Activated B cell treated with CpG ODN at 0.5 μM for 24 hours (primary cell): ENCODE measurements around the gene PLP1. TPM values are rescaled to one million over a fixed set of nuclear protein-coding genes. Genes with fewer than 3 reads are reported as not detected.
"Not testable (repeated sequence)": the region's sequence is repeated elsewhere in the genome, so short reads cannot be mapped to it uniquely, and the experiment has no call there.

ENCODE experiments used
- ATAC-seq: fragments of 200-7000 bp; cut with Tn5 transposase; one replicate; pipeline ENCODE4 v1.10.0; 2021; ENCODE audit warnings: low read depth, mild to moderate bottlenecking, moderate library complexity
- CTCF ChIA-PET: fragments of 350-600 bp; sonication (Branson Sonifier 250); formaldehyde crosslinking; loops from one replicate; lab custom pipeline; 2021; ENCODE audit warnings: antibody characterized with exemption; lab: Charles Lee
- POLR2A ChIA-PET: fragments of 350-600 bp; sonication (Branson Sonifier 250); formaldehyde crosslinking; loops from one replicate; lab custom pipeline; 2021; ENCODE audit warnings: antibody characterized with exemption; lab: Charles Lee
- DNase-seq: peaks from one replicate; pipeline ENCODE4 v3.0.0; 2022
- H3K27ac Mint-ChIP-seq: one replicate; pipeline ENCODE4 v1.8.0; 2020; ENCODE audit warnings: mixed read lengths
- H3K27me3 Mint-ChIP-seq: one replicate; pipeline ENCODE4 v1.8.0; 2021; ENCODE audit warnings: mixed read lengths
- H3K36me3 Mint-ChIP-seq: one replicate; pipeline ENCODE4 v1.8.0; 2021; ENCODE audit warnings: low read depth, mixed read lengths
- H3K4me1 Mint-ChIP-seq: one replicate; pipeline ENCODE4 v1.8.0; 2021; ENCODE audit warnings: mixed read lengths
- H3K4me3 Mint-ChIP-seq: one replicate; pipeline ENCODE4 v1.8.0; 2020; ENCODE audit warnings: mild to moderate bottlenecking, mixed read lengths
- H3K9me3 Mint-ChIP-seq: one replicate; pipeline ENCODE4 v1.8.0; 2020; ENCODE audit warnings: mixed read lengths
- CTCF ChIP-seq: fragments of 200-600 bp; IDR thresholded peaks from one replicate; pipeline ENCODE4 v1.8.0; 2022; ENCODE audit warnings: antibody characterized with exemption, mild to moderate bottlenecking
- intact Hi-C: fragments of 100-400 bp; cut with micrococcal nuclease; formaldehyde crosslinking; loops from one replicate; pipeline ENCODE4 v1.15.1; 2024
- total RNA-seq: library from RNA; stranded (reverse); gene quantifications from 2 replicates; pipeline ENCODE4 v1.2.3, GENCODE V29; 2022

PLP1 gene
- total RNA-seq, 1 donor from 2014 or later, result not detected

- Mint-ChIP-seq H3K4me3 (no peak overlapping the region), H3K36me3 (no peaks in the 10 kb centered on the region), H3K4me1 (no peaks in the 10 kb centered on the region), H3K27me3 (no peaks in the 10 kb centered on the region), H3K9me3 (no peaks in the 10 kb centered on the region), H3K27ac (no peak overlapping the region)
- ATAC-seq (no peak), DNase-seq (no peak)
- intact Hi-C loops, result no loop called here
- POLR2A ChIA-PET, result no interaction called here
- CTCF ChIA-PET, result no interaction called here
- TF ChIP-seq CTCF, result no peak
Measured at GRCh38 chrX:103742339-103742738, 34.3 kb upstream of the PLP1 start.

- no peaks in the 10 kb centered on the region for H3K4me1 Mint-ChIP-seq
- ChIA-PET POLR2A (no interaction called here), CTCF (no interaction called here)
- no peaks in the 10 kb centered on the region for H3K36me3 Mint-ChIP-seq
- ATAC-seq (no peak), DNase-seq (no peak)
- no peak overlapping the region for H3K4me3 Mint-ChIP-seq
- no peaks in the 10 kb centered on the region for H3K9me3 Mint-ChIP-seq
- intact Hi-C loops, result no loop called here
- TF ChIP-seq CTCF, result no peak
- H3K27ac Mint-ChIP-seq, result no peak overlapping the region
- peaks cover 2% of the 10 kb centered on the region for H3K27me3 Mint-ChIP-seq
Measured at GRCh38 chrX:103747163-103747562, 29.5 kb upstream of the PLP1 start.

DNA sequence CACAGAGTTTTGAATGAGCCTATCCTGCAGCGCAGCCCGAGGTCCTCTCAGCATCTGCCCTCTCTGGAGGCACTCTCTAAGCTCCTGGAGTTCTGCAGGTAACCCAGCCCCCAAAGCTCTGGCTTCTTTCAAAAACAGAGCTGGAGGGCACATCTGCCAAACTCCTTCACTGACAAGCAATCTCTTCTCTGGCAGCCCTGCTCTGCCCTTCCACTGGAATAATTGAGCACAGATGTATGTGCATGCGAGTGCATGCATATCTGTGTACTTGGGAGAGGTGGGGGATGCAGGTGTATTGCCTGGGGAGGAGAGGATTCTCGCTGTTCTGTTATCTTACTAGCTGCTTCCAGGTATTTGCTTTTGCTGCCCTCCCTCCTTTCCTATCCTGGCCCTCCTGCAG, 22.2 kb upstream of the PLP1 start:
- intact Hi-C loops, result no loop called here
- H3K9me3 Mint-ChIP-seq, result peaks cover 6% of the 10 kb centered on the region
- H3K36me3 Mint-ChIP-seq, result no peaks in the 10 kb centered on the region
- H3K27me3 Mint-ChIP-seq, result no peaks in the 10 kb centered on the region
- ATAC-seq, result no peak
- no peaks in the 10 kb centered on the region for H3K4me1 Mint-ChIP-seq
- no peak overlapping the region for H3K27ac Mint-ChIP-seq
- no peak overlapping the region for H3K4me3 Mint-ChIP-seq
- TF ChIP-seq CTCF, result no peak
- ChIA-PET CTCF (no interaction called here), POLR2A (no interaction called here)
- DNase-seq, result no peak

DNA sequence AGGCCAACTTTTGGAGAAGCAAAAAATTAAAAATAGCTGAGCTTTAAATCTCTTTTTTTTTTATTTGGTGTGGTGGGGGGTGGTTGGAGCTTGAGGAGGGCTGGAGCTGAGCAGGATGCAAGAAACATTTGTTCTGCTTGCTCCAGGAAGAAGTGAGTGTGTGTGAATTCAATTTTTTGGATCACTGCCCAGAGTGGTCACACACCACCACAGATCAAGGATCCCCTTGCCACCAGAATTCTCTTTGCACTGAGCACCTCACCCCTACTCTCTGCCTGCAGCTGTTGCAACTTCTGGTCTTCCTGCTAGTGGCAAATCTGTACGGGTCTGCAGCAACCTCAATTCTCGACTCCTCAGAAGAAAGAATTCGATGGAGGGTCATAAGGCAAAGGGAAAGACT, 19.9 kb upstream of the PLP1 start:
- no peak for TF ChIP-seq CTCF
- no peak overlapping the region for H3K27ac Mint-ChIP-seq
- peaks cover 6% of the 10 kb centered on the region for H3K9me3 Mint-ChIP-seq
- DNase-seq (no peak), ATAC-seq (no peak)
- no peaks in the 10 kb centered on the region for H3K4me1 Mint-ChIP-seq
- no peaks in the 10 kb centered on the region for H3K36me3 Mint-ChIP-seq
- CTCF ChIA-PET, result no interaction called here
- no peak overlapping the region for H3K4me3 Mint-ChIP-seq
- H3K27me3 Mint-ChIP-seq, result no peaks in the 10 kb centered on the region
- intact Hi-C loops, result no loop called here
- POLR2A ChIA-PET, result no interaction called here

DNA sequence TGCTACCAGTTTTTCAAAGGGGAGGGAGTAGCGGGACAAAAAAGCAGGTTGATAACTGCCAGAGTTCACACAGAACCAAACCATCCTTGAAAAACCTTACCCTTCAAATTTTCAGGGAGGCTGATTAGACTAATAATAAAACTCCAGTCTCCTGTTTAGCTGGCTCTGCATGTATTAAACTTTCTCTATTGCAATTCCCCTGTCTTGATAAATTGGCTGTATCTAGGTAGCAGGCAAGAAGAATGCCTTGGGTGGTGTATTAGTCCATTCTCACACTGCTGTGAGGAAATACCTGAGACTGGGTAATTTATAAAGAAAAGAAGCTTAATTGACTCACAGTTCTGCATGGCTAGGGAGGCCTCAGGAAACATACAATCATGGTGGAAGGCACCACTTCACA, 18.1 kb upstream of the PLP1 start:
- Mint-ChIP-seq H3K36me3 (no peaks in the 10 kb centered on the region), H3K27me3 (no peaks in the 10 kb centered on the region), H3K9me3 (peaks cover 6% of the 10 kb centered on the region), H3K4me1 (no peaks in the 10 kb centered on the region), H3K4me3 (no peak overlapping the region), H3K27ac (no peak overlapping the region)
- POLR2A ChIA-PET, result no interaction called here
- ATAC-seq (no peak), DNase-seq (no peak)
- no peak for TF ChIP-seq CTCF
- intact Hi-C loops, result no loop called here
- CTCF ChIA-PET, result no interaction called here

DNA sequence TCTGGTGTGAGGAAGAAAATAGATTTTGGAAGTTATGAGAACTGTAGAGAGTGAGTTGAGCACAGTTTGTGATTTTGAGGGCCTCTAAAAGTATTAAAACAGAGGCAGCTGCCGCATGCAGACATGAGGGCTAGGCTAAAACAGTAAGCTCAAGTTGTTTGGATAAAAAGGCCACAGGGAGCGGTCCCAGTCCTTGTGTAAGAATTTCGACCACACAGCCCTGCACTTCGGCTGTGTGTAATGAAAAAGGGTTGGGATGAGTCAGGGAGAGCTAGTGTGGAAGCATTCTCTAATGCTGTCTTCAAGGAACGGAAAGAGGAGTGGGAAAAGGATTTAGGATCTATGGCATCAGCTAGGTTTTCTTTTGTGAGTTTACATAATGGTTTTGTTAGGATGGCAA, 13.1 kb upstream of the PLP1 start:
- H3K9me3 Mint-ChIP-seq, H3K27me3 Mint-ChIP-seq, H3K4me3 Mint-ChIP-seq, H3K4me1 Mint-ChIP-seq, POLR2A ChIA-PET, intact Hi-C loops, ATAC-seq, CTCF ChIA-PET, H3K27ac Mint-ChIP-seq, DNase-seq, H3K36me3 Mint-ChIP-seq: not testable (repeated sequence)

- ATAC-seq, POLR2A ChIA-PET, CTCF ChIA-PET, H3K27ac Mint-ChIP-seq, H3K9me3 Mint-ChIP-seq, H3K4me1 Mint-ChIP-seq, DNase-seq, intact Hi-C loops, H3K27me3 Mint-ChIP-seq, H3K36me3 Mint-ChIP-seq, H3K4me3 Mint-ChIP-seq: not testable (repeated sequence)
Measured at GRCh38 chrX:103766813-103767555, 9.7 kb upstream of the PLP1 start.
